Measurements from ENCODE around the gene GPR180. TPM values are rescaled to one million over a fixed set of nuclear protein-coding genes. Genes with fewer than 3 reads are reported as not detected.
A peak's percentile ranks its signal among the peaks of the same experiment; 100 is the strongest.

Gene GPR180
- total RNA-seq, 4 donors from 2014 or later: 2.6 to 5.3 (median 3.6) TPM

GRCh38 chr13:94595950-94596574, 5.6 kb upstream of the GPR180 start, which contains the start of gene TGDS:
TGDS (minus strand) TSS chr13:94596152; CDS start chr13:94596136, 16 bp downstream.
- Histone ChIP-seq H3K36me3 (peaks cover 0 to 21% (median 6%) of the 10 kb centered on the region in 3 donors), H3K27ac (peak within 1 kb of the TSS; percentile 79 to 90 (median 88)), H3K4me1 (peaks cover 9 to 32% (median 20%) of the 10 kb centered on the region in 3 donors), H3K27me3 (no peaks in the 10 kb centered on the region), H3K4me3 (peak within 1 kb of the TSS; percentile 74 to 93 (median 88)), H3K9me3 (no peaks in the 10 kb centered on the region)
- peak; percentile 42 for DNase-seq
- intact Hi-C loops (cut with DNase I): no loop called here
- TF ChIP-seq POLR2A (IDR thresholded peaks at IDR 0.05) (peak in 3 of 4 donors; percentile 48 to 82 (median 73)), CTCF (IDR thresholded peaks at IDR 0.05) (peak in 2 of 6 experiments; percentile 12 to 47)
- 0 to 1% methylated on average over 4 to 32 of the region's 41 CpGs for WGBS, 2 donors

GRCh38 chr13:94596575-94596971, 5.1 kb upstream of the GPR180 start:
- WGBS, 2 donors: 60 to 82% methylated on average over 5 to 10 of the region's 20 CpGs
- H3K36me3 ChIP-seq: peaks cover 0 to 16% (median 6%) of the 10 kb centered on the region in 3 donors
- H3K9me3 ChIP-seq: no peaks in the 10 kb centered on the region
- peak overlapping the region in 3 of 4 donors; percentile 79 to 90 (median 89) for H3K27ac ChIP-seq
- intact Hi-C loops (cut with DNase I): no loop called here
- DNase-seq: no peak
- H3K4me3 ChIP-seq: peak overlapping the region; percentile 74 to 93 (median 88)
- TF ChIP-seq CTCF (IDR thresholded peaks at IDR 0.05) (no peak), POLR2A (IDR thresholded peaks at IDR 0.05) (no peak)
- H3K27me3 ChIP-seq: no peaks in the 10 kb centered on the region
- H3K4me1 ChIP-seq: peaks cover 9 to 36% (median 22%) of the 10 kb centered on the region in 3 donors

- Histone ChIP-seq H3K36me3 (no peaks in the 10 kb centered on the region), H3K4me3 (no peak overlapping the region), H3K27ac (no peak overlapping the region), H3K27me3 (no peaks in the 10 kb centered on the region), H3K9me3 (no peaks in the 10 kb centered on the region), H3K4me1 (peaks cover 9 to 49% (median 22%) of the 10 kb centered on the region in 3 donors)
- whole genome bisulfite sequencing, 2 donors: 95 to 97% methylated on average over 3 of the region's 3 CpGs
- no peak for DNase-seq
- TF ChIP-seq POLR2A (IDR thresholded peaks at IDR 0.05) (no peak), CTCF (IDR thresholded peaks at IDR 0.05) (no peak)
- intact Hi-C loops (cut with DNase I): no loop called here
Observed at GRCh38 chr13:94598281-94598680, 3.4 kb upstream of the GPR180 start.

GRCh38 chr13:94599877-94600276, 1.8 kb upstream of the GPR180 start:
- 91 to 95% methylated on average over 2 to 3 of the region's 3 CpGs for WGBS, 2 donors
- Histone ChIP-seq H3K27me3 (no peaks in the 10 kb centered on the region), H3K4me3 (no peak overlapping the region), H3K9me3 (no peaks in the 10 kb centered on the region), H3K36me3 (no peaks in the 10 kb centered on the region), H3K4me1 (peaks cover under 1 to 38% (median 9%) of the 10 kb centered on the region in 3 donors), H3K27ac (no peak overlapping the region)
- intact Hi-C loops (cut with DNase I): loop anchor here (5.0 kb wide), 1 partner anchor 48 kb away; no protein-coding TSS in a partner anchor
- no peak for TF ChIP-seq CTCF (IDR thresholded peaks at IDR 0.05)
- no peak for TF ChIP-seq POLR2A (IDR thresholded peaks at IDR 0.05)
- no peak for DNase-seq

GRCh38 chr13:94602467-94602866, 810 bp downstream of the GPR180 start:
- no peaks in the 10 kb centered on the region for H3K9me3 ChIP-seq
- no peaks in the 10 kb centered on the region for H3K27me3 ChIP-seq
- H3K27ac ChIP-seq: peak overlapping the region in 3 of 4 donors; percentile 85 to 92 (median 89)
- H3K36me3 ChIP-seq: peaks cover 0 to 23% (median 0%) of the 10 kb centered on the region in 3 donors
- H3K4me1 ChIP-seq: peaks cover 0 to 25% (median 3%) of the 10 kb centered on the region in 3 donors
- peak overlapping the region; percentile 93 to 99 (median 96) for H3K4me3 ChIP-seq
- DNase-seq: no peak
- intact Hi-C loops (cut with DNase I): loop anchor here (5.0 kb wide), 1 partner anchor 50 kb away; no protein-coding TSS in a partner anchor
- TF ChIP-seq POLR2A (IDR thresholded peaks at IDR 0.05) (no peak), CTCF (IDR thresholded peaks at IDR 0.05) (no peak)
- 17 to 33% methylated on average over 1 of the region's 1 CpG for WGBS, 2 donors
